GM12878 (cell line): ENCODE data around the gene RSKR. TPM values are rescaled to one million over a fixed set of nuclear protein-coding genes. Genes with fewer than 3 reads are reported as not detected.

Source experiments
- ATF7 ChIP-seq: fragments of 450-650 bp; IDR thresholded peaks from 2 replicates; pipeline ENCODE4 v1.6.1; 2016; ENCODE audit warnings: low read depth, mild to moderate bottlenecking
- BACH1 ChIP-seq: fragments of 450-650 bp; IDR thresholded peaks from 2 replicates; pipeline ENCODE4 v1.6.1; 2017; ENCODE audit warnings: mild to moderate bottlenecking, borderline replicate concordance
- BCLAF1 ChIP-seq: fragments of 450-650 bp; IDR thresholded peaks from 2 replicates; pipeline ENCODE4 v1.6.1; 2017; ENCODE audit warnings: antibody characterized with exemption, mild to moderate bottlenecking, moderate library complexity
- BRCA1 ChIP-seq: IDR thresholded peaks from 2 replicates; pipeline ENCODE4 v1.6.1; 2011; ENCODE audit warnings: low read depth, low read length, improper control_type of control experiment
- CHD4 ChIP-seq: fragments of 200-600 bp; sonication (generic); IDR thresholded peaks from 2 replicates; pipeline ENCODE4 v1.6.1; 2016; ENCODE audit warnings: mild to moderate bottlenecking
- EGR1 ChIP-seq, 2 experiments: IDR thresholded peaks; 1 replicate in 1 of 2; 2 replicates in 1 of 2; pipeline ENCODE4 v1.6.1; 2011 to 2012; ENCODE audit warnings: low read depth in 2 of 2, low read length in 2 of 2, borderline replicate concordance in 1 of 2, mild to moderate bottlenecking in 1 of 2, moderate library complexity in 1 of 2
- EZH2 ChIP-seq: IDR thresholded peaks from 2 replicates; pipeline ENCODE4 v1.6.1; 2012; ENCODE audit warnings: low read depth, mild to moderate bottlenecking, control low read depth, inconsistent platforms, low read length, borderline replicate concordance; ENCODE audit not compliant: control insufficient read depth
- FOS ChIP-seq: IDR thresholded peaks from 3 replicates; pipeline ENCODE4 v1.6.1; 2011; ENCODE audit warnings: borderline replicate concordance; ENCODE audit not compliant: insufficient read length; ENCODE audit errors: extremely low read depth
- FOXK2 ChIP-seq: fragments of 450-650 bp; IDR thresholded peaks from 2 replicates; pipeline ENCODE4 v1.6.1; 2017; ENCODE audit warnings: mild to moderate bottlenecking, moderate library complexity
- GABPA ChIP-seq: IDR thresholded peaks from 2 replicates; pipeline ENCODE4 v1.6.1; 2014; ENCODE audit warnings: antibody characterized with exemption, low read depth, mild to moderate bottlenecking, inconsistent platforms
- HSF1 ChIP-seq: fragments of 150-350 bp; IDR thresholded peaks from 2 replicates; pipeline ENCODE4 v1.6.1; 2014; ENCODE audit warnings: mild to moderate bottlenecking, low read depth, low read length
- MYC ChIP-seq: IDR thresholded peaks from 2 replicates; pipeline ENCODE4 v1.6.1; 2011; ENCODE audit warnings: mild to moderate bottlenecking, low read length, moderate library complexity, inconsistent platforms; ENCODE audit not compliant: insufficient read depth, insufficient replicate concordance, insufficient read length, severe bottlenecking
- NR2C1 ChIP-seq: fragments of 450-650 bp; IDR thresholded peaks from 2 replicates; pipeline ENCODE4 v1.6.1; 2017; ENCODE audit warnings: antibody characterized with exemption, mild to moderate bottlenecking, moderate library complexity
- PAX8 ChIP-seq: fragments of 450-650 bp; IDR thresholded peaks from 2 replicates; pipeline ENCODE4 v1.6.1; 2017; ENCODE audit warnings: mild to moderate bottlenecking, moderate library complexity
- PML ChIP-seq: IDR thresholded peaks from 2 replicates; pipeline ENCODE4 v1.6.1; 2012; ENCODE audit warnings: low read length, inconsistent platforms
- RELB ChIP-seq: fragments of 450-650 bp; IDR thresholded peaks from 2 replicates; pipeline ENCODE4 v1.6.1; 2017; ENCODE audit warnings: low read depth, mild to moderate bottlenecking, moderate library complexity
- RUNX3 ChIP-seq: IDR thresholded peaks from 2 replicates; pipeline ENCODE4 v1.6.1; 2012; ENCODE audit warnings: low read length, inconsistent platforms
- SMC3 ChIP-seq: IDR thresholded peaks from 2 replicates; pipeline ENCODE4 v1.6.1; 2011; ENCODE audit warnings: low read length, improper control_type of control experiment, borderline replicate concordance
- STAT1 ChIP-seq: fragments of 450-650 bp; conservative IDR thresholded peaks from 2 replicates; pipeline ENCODE4 v1.6.1; 2014; ENCODE audit warnings: antibody characterized with exemption, mild to moderate bottlenecking
- TARDBP ChIP-seq: IDR thresholded peaks from 2 replicates; pipeline ENCODE4 v1.6.1; 2016; ENCODE audit warnings: borderline replicate concordance
- USF1 ChIP-seq: IDR thresholded peaks from 2 replicates; pipeline ENCODE4 v1.6.1; 2011; ENCODE audit warnings: borderline replicate concordance, low read depth, mild to moderate bottlenecking, moderate library complexity, mixed read lengths, low read length; ENCODE audit not compliant: insufficient read depth; ENCODE audit errors: extremely low read length
- ZBED1 ChIP-seq: IDR thresholded peaks from 2 replicates; pipeline ENCODE4 v1.6.1; 2016; ENCODE audit warnings: borderline replicate concordance
- ZNF622 ChIP-seq: fragments of 450-650 bp; IDR thresholded peaks from 2 replicates; pipeline ENCODE4 v1.6.1; 2017; ENCODE audit warnings: mild to moderate bottlenecking, inconsistent platforms
- ZSCAN29 ChIP-seq: fragments of 450-650 bp; IDR thresholded peaks from 2 replicates; pipeline ENCODE4 v1.6.1; 2017; ENCODE audit warnings: mild to moderate bottlenecking, moderate library complexity
- polyA plus RNA-seq, 11 experiments: library from polyadenylated mRNA; depleted of rRNA in 4 of 11; unstranded in 6 of 11; stranded (reverse) in 5 of 11; fragments of >200 nt; fragmentation: Nextera tagmentation in 4 of 11; fragmentation: Illumina TruSeq in 1 of 11; extraction: Ambion mirVana in 4 of 11; extraction: Trizol in 1 of 11; gene quantifications; 1 replicate in 1 of 11; 2 replicates in 10 of 11; pipeline versions ENCODE4 v1.2.1 to v1.2.3, GENCODE V29; 2011 to 2016; ENCODE audit warnings: inconsistent platforms in 2 of 11, missing spikeins in 2 of 11, low read depth in 1 of 11
- total RNA-seq, 4 experiments: library from RNA; depleted of rRNA in 3 of 4; stranded (reverse); fragments of >200 nt in 3 of 4; fragmentation: Illumina TruSeq in 1 of 4; extraction: Trizol in 1 of 4; gene quantifications; 2 replicates each; pipeline versions ENCODE4 v1.2.1 to v1.2.3, GENCODE V29; 2013 to 2021

RSKR gene
- total and polyA plus RNA-seq, 10 of the 15 experiments (the other 5 are each of a cell fraction or from before 2014, with no cell fraction given) = 0.52 to 22.4 (median 8.7) TPM

GRCh38 chr17:28661635-28662526 is 47.9 kb upstream of the RSKR start, which contains the start of the genes SDF2 and SUPT6H (continued):
- TF ChIP-seq HSF1 = no peak
- peak; percentile 93 for TF ChIP-seq ATF7
- TF ChIP-seq PAX8 = no peak
- TF ChIP-seq USF1 = no peak
- no peak for TF ChIP-seq STAT1
- peak; percentile 79 to 80 for TF ChIP-seq EGR1 (IDR thresholded peaks at IDR 0.05; ENCODE audit: borderline replicate concordance in 1 of 2, low read depth in 2 of 2, low read length in 2 of 2)
- no peak for TF ChIP-seq EZH2
- peak; percentile 51; the same call in 1 of the 2 replicates for TF ChIP-seq NR2C1
- TF ChIP-seq PML = peak; percentile 97
- TF ChIP-seq GABPA = peak; percentile 90
- no peak for TF ChIP-seq BCLAF1
- no peak for TF ChIP-seq ZSCAN29
- TF ChIP-seq BACH1 = peak; percentile 54; the same call in 1 of the 2 replicates
- TF ChIP-seq TARDBP = peak; percentile 23; the same call in 1 of the 2 replicates
- no peak for TF ChIP-seq ZNF622
- no peak for TF ChIP-seq FOS
- no peak for TF ChIP-seq SMC3
- no peak for TF ChIP-seq CHD4
- TF ChIP-seq RELB = peak; percentile 87
- 0 out of 2 replicates have a peak, but pooled peaks have one; percentile 52 for TF ChIP-seq ZBED1
- no peak for TF ChIP-seq MYC
- no peak for TF ChIP-seq FOXK2
- TF ChIP-seq BRCA1 = no peak
- peak; percentile 78 for TF ChIP-seq RUNX3
